Measurements from ENCODE around the gene PLTP.

GRCh38 chr20:45926731-45927070, 14.7 kb upstream of the PLTP start:
- TF ChIP-seq CTCF (IDR thresholded peaks at IDR 0.05; ENCODE audit: borderline replicate concordance, extremely low read depth, low read length, poor library complexity, severe bottlenecking) (no peak), EZH2 (IDR thresholded peaks at IDR 0.05; ENCODE audit: borderline replicate concordance, low read depth, low read length, severe bottlenecking) (no peak)

All from DND-41 (cell line).